ENCODE measurements around the gene PHGDH.

DNA sequence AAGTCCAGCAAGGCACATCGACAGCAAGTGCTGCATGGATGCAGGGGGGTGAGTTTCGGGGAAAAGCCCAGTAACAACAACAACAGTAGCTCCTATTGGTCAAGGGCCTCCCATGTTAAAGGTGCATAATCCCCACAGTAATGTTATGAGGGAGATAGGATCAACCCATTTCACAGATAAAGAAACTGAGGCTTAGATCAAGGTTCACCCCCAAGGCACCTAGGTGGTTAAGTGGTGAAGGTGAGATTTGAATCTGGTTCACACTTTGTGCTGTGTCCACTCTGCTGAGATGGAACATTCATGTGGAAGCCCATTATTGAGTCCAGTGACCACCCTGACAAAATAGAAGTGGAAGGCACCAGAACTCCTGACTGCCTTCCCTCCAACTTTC, 24.9 kb downstream of the PHGDH start:
- TF ChIP-seq CTCF (IDR thresholded peaks at IDR 0.05), result no peak
- no peak for TF ChIP-seq EP300 (IDR thresholded peaks at IDR 0.05)
- TF ChIP-seq POLR2A (IDR thresholded peaks at IDR 0.05), result no peak
- TF ChIP-seq POLR2AphosphoS5 (IDR thresholded peaks at IDR 0.05), result no peak
